Suprapubic skin (tissue), 4 donors: ENCODE results near the gene INIP. TPM values are rescaled to one million over a fixed set of nuclear protein-coding genes. Genes with fewer than 3 reads are reported as not detected.

ENCODE experiments used
- DNase-seq, 2 donors: peaks; one replicate each; pipeline ENCODE4 v3.0.0-alpha.2; 2019; ENCODE audit warnings: low spot score in 2 of 2
- H3K27ac ChIP-seq: fragments of 200-600 bp; sonication (generic); one replicate; pipeline ENCODE4 v1.5.1; 2019
- H3K27me3 ChIP-seq: fragments of 200-600 bp; sonication (generic); one replicate; pipeline ENCODE4 v1.5.1; 2019
- H3K36me3 ChIP-seq: fragments of 200-600 bp; sonication (generic); one replicate; pipeline ENCODE4 v1.5.1; 2019
- H3K4me1 ChIP-seq: fragments of 200-600 bp; sonication (generic); one replicate; pipeline ENCODE4 v1.5.1; 2019
- H3K4me3 ChIP-seq: fragments of 200-600 bp; sonication (generic); one replicate; pipeline ENCODE4 v1.5.1; 2019; ENCODE audit warnings: mild to moderate bottlenecking
- H3K9me3 ChIP-seq: fragments of 200-600 bp; sonication (generic); one replicate; pipeline ENCODE4 v1.5.1; 2019
- EP300 ChIP-seq: sonication (generic); formaldehyde crosslinking; IDR thresholded peaks from one replicate; pipeline ENCODE4 v1.6.1; 2017; ENCODE audit warnings: antibody characterized with exemption
- POLR2A ChIP-seq, 2 donors: fragments of 450-650 bp; IDR thresholded peaks; one replicate each; pipeline ENCODE4 v1.6.1; 2017; ENCODE audit warnings: antibody characterized with exemption in 2 of 2, mild to moderate bottlenecking in 2 of 2, moderate library complexity in 2 of 2
- POLR2AphosphoS5 ChIP-seq, 3 donors: sonication (generic); formaldehyde crosslinking; IDR thresholded peaks; one replicate each; pipeline ENCODE4 v1.6.1; 2017; ENCODE audit warnings: antibody characterized with exemption in 3 of 3
- WGBS: methylation state at CpG from one replicate; pipeline ENCODE4 v1.1.5; 2018; 5-methylcytosine and 5-hydroxymethylcytosine counted together
- total RNA-seq, 4 donors: library from RNA; depleted of rRNA; stranded (reverse); fragments of >200 nt; gene quantifications; one replicate each; pipeline ENCODE4 v1.1.0, GENCODE V29; 2016
- TF ChIP-seq, protein P1 (sequence below), 2 donors: fragments of 200-600 bp in 1 of 2; fragments of 450-650 bp in 1 of 2; sonication (generic) in 1 of 2; IDR thresholded peaks; one replicate each; pipeline ENCODE4 v1.5.1; 2016 to 2019; ENCODE audit warnings: antibody characterized with exemption in 2 of 2, mild to moderate bottlenecking in 1 of 2, moderate library complexity in 1 of 2

Gene INIP
- total RNA-seq, 4 donors from 2014 or later, result 9.0 to 14.9 (median 14.2) TPM

DNA sequence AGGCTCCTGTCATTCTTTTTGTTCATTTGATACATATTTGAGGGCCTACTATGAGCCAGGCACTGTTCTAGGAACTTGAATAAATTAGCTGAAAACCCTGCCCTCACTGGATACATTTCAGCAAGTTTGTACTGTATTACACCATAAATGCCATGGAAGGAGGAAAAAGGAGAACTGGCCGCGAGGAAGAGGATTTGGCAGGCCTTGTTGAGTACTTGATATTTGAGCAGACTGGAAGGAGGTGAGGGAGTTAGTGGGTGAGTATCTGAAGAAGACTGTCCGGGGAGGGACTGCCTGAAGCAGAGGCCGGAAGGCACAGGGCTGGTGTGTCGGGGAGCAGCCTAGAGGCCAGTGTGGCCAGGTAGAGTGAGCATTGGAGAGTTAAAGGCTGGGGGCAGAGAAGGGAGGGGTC is 37.1 kb upstream of the INIP start:
- TF ChIP-seq EP300 (no peak), POLR2AphosphoS5 (IDR thresholded peaks at IDR 0.05) (no peak), POLR2A (IDR thresholded peaks at IDR 0.05) (no peak)
- TF ChIP-seq, protein P1, sequence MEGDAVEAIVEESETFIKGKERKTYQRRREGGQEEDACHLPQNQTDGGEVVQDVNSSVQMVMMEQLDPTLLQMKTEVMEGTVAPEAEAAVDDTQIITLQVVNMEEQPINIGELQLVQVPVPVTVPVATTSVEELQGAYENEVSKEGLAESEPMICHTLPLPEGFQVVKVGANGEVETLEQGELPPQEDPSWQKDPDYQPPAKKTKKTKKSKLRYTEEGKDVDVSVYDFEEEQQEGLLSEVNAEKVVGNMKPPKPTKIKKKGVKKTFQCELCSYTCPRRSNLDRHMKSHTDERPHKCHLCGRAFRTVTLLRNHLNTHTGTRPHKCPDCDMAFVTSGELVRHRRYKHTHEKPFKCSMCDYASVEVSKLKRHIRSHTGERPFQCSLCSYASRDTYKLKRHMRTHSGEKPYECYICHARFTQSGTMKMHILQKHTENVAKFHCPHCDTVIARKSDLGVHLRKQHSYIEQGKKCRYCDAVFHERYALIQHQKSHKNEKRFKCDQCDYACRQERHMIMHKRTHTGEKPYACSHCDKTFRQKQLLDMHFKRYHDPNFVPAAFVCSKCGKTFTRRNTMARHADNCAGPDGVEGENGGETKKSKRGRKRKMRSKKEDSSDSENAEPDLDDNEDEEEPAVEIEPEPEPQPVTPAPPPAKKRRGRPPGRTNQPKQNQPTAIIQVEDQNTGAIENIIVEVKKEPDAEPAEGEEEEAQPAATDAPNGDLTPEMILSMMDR (IDR thresholded peaks at IDR 0.05), result no peak
- peak overlapping the region; percentile 36 for H3K27ac ChIP-seq
- 54% methylated on average over 5 of the region's 5 CpGs for WGBS
- H3K9me3 ChIP-seq, result no peaks in the 10 kb centered on the region
- no peaks in the 10 kb centered on the region for H3K27me3 ChIP-seq
- H3K4me3 ChIP-seq, result no peak overlapping the region
- H3K36me3 ChIP-seq, result no peaks in the 10 kb centered on the region
- DNase-seq, result no peak
- H3K4me1 ChIP-seq, result peaks cover 55% of the 10 kb centered on the region

DNA sequence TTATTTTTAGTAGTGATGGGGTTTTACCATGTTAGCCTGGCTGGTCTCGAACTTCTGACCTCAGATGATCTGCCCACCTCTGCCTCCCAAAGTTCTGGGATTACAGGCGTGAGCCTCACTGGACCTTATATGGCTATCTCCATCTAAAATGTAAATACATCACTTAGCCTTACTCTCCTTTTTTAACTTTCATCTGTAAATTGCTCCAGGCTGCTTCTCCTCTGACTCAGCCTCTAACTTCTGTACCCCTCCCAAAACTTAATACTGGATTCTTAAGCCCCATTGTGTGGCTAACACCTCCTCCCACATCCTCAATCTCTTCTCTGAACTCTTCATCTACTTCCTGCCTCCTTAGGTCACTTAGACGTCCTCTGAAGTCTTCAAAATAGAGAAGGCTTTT is 36.7 kb upstream of the INIP start:
- no peaks in the 10 kb centered on the region for H3K9me3 ChIP-seq
- no peak overlapping the region for H3K4me3 ChIP-seq
- no peaks in the 10 kb centered on the region for H3K36me3 ChIP-seq
- 49% methylated on average over 3 of the region's 3 CpGs for WGBS
- peaks cover 59% of the 10 kb centered on the region for H3K4me1 ChIP-seq
- no peaks in the 10 kb centered on the region for H3K27me3 ChIP-seq
- no peak for DNase-seq
- H3K27ac ChIP-seq, result no peak overlapping the region
- TF ChIP-seq POLR2A (IDR thresholded peaks at IDR 0.05) (no peak), EP300 (no peak), POLR2AphosphoS5 (IDR thresholded peaks at IDR 0.05) (no peak)
- TF ChIP-seq, protein P1 (IDR thresholded peaks at IDR 0.05), result no peak

DNA sequence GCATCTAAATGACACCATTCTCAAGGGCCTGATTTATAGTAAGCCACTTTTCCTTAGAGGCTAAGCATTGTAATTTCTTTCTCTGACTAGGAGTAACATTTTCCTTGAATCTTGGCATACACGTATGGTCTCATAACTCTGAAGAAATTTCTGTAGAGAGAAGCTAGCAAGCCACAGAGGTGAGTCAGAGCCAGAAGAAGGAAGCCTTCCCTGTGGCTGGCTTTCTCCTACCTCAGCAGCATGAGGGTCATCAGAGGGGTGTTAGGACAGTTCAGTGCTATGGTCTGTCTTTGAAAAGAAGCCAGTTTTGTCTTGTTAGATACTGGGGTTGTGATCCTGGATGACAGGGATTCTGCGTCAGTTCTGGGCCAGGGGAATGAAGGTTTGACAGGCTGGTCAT is 35.8 kb upstream of the INIP start:
- H3K9me3 ChIP-seq, result no peaks in the 10 kb centered on the region
- H3K4me1 ChIP-seq, result peaks cover 63% of the 10 kb centered on the region
- H3K27ac ChIP-seq, result no peak overlapping the region
- no peaks in the 10 kb centered on the region for H3K27me3 ChIP-seq
- WGBS, result 74% methylated on average over 2 of the region's 2 CpGs
- TF ChIP-seq, protein P1 (IDR thresholded peaks at IDR 0.05), result no peak
- no peak for DNase-seq
- no peaks in the 10 kb centered on the region for H3K36me3 ChIP-seq
- H3K4me3 ChIP-seq, result no peak overlapping the region

- peaks cover 63% of the 10 kb centered on the region for H3K4me1 ChIP-seq
- H3K27ac ChIP-seq, result no peak overlapping the region
- no peaks in the 10 kb centered on the region for H3K9me3 ChIP-seq
- WGBS, result 79% methylated on average over 6 of the region's 6 CpGs
- H3K36me3 ChIP-seq, result no peaks in the 10 kb centered on the region
- TF ChIP-seq EP300 (no peak), POLR2AphosphoS5 (IDR thresholded peaks at IDR 0.05) (no peak), POLR2A (IDR thresholded peaks at IDR 0.05) (no peak)
- TF ChIP-seq, protein P1 (IDR thresholded peaks at IDR 0.05), result no peak
- H3K27me3 ChIP-seq, result no peaks in the 10 kb centered on the region
- DNase-seq, result no peak
- H3K4me3 ChIP-seq, result no peak overlapping the region
Measured at GRCh38 chr9:112752334-112753125, 34.6 kb upstream of the INIP start.

DNA sequence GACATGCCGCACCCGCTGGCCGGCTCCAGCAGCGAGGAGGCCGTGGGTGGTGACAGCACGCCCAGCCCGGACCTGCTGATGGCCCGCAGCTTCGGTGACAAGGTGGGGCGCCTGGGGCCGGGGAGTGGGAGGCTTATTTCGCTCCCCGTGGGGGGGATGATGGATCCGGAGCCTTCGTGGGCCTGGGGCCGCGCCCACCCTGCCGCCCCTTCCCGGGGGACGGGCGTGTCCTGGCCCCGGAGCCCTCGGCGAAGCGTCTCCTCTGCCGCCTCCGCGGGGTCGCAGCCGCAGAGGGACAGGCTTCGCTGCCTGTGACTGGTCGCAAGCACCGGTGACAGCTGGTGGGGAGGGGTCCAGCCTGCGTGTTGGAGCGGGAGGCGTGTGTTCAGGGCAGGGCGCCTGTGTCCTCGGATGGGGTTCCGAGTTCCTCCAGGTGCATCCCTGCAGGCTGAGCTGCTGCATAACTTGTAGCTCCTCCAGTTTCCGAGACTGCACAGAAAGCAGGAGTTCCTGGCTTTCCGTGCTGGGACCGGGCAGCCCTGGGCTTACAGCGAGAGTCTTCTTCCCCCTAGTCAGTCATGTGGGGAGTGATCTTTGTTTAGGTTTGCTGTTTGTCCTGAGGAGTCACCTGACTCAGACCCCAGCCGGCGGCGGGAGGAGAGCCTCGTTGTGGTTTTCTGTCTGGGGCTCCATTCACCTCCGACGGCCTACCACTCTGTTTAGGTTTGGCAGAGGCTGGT is 33.3 kb upstream of the INIP start:
- H3K9me3 ChIP-seq, result no peaks in the 10 kb centered on the region
- 2% methylated on average over 6 of the region's 49 CpGs for WGBS
- peaks cover 54% of the 10 kb centered on the region for H3K4me1 ChIP-seq
- H3K27ac ChIP-seq, result peak overlapping the region; percentile 67
- no peak for TF ChIP-seq EP300
- TF ChIP-seq, protein P1 (IDR thresholded peaks at IDR 0.05), result no peak
- TF ChIP-seq POLR2AphosphoS5 (IDR thresholded peaks at IDR 0.05), result no peak
- TF ChIP-seq POLR2A (IDR thresholded peaks at IDR 0.05), result no peak
- H3K36me3 ChIP-seq, result no peaks in the 10 kb centered on the region
- peak; percentile 74 to 84 for DNase-seq
- no peaks in the 10 kb centered on the region for H3K27me3 ChIP-seq
- H3K4me3 ChIP-seq, result peak overlapping the region; percentile 62
